Peyer's patch (tissue), 4 donors: ENCODE results near the gene EFEMP2.

Experiments
- POLR2A ChIP-seq, 2 donors: fragments of 450-650 bp; IDR thresholded peaks; one replicate each; pipeline ENCODE4 v1.5.1; 2017; ENCODE audit warnings: antibody characterized with exemption in 2 of 2, mild to moderate bottlenecking in 2 of 2, moderate library complexity in 2 of 2
- TF ChIP-seq, protein P1 (sequence below), 6 experiments: fragments of 450-650 bp in 4 of 6; fragments of 200-600 bp in 2 of 6; sonication (generic) in 1 of 6; IDR thresholded peaks; one replicate each; pipeline ENCODE4 v1.5.1; 2017 to 2019; ENCODE audit warnings: antibody characterized with exemption in 6 of 6, mild to moderate bottlenecking in 3 of 6, moderate library complexity in 1 of 6

DNA sequence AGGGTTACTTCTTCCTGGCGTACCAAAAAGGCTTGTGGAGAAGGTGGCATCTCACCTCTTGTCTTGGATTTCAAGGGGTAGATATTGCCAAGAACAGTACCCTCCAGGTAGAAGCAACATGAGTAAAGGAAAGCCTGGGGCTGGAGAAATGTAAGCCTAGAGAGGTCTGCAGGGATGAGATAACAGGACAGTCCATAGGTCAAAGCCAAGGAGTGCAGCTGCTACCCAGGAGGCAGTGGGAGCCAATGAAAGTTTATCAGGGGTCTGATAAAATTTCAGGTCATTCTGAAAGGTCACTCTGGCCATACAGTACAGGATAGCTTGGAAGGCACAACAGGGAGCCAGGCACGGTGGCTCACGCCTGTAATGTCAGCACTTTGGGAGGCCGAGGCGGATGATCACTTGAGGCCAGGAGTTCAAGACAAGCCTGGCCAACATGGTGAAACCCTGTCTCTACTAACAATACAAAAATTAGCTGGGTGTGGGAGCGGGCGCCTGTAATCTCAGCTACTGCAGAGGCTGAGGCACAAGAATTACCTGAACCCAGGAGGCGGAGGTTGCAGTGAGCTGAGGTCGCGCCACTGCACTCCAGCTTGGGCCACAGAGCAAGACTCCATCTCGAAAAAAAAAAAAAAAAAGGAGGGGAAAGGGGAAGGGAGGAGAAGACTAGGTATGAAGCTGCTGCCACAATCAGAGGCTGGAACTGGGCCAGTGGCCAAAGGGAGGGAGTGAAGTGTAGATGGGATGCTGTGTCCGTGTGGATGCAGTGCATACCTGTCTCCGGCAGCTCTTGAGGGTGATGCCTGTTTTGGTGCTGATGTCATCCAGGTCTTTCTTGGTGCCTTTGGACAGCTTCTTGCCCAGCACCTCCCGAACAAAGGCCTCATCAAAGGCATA lies 14.5 kb upstream of the EFEMP2 start:
- TF ChIP-seq, protein P1, sequence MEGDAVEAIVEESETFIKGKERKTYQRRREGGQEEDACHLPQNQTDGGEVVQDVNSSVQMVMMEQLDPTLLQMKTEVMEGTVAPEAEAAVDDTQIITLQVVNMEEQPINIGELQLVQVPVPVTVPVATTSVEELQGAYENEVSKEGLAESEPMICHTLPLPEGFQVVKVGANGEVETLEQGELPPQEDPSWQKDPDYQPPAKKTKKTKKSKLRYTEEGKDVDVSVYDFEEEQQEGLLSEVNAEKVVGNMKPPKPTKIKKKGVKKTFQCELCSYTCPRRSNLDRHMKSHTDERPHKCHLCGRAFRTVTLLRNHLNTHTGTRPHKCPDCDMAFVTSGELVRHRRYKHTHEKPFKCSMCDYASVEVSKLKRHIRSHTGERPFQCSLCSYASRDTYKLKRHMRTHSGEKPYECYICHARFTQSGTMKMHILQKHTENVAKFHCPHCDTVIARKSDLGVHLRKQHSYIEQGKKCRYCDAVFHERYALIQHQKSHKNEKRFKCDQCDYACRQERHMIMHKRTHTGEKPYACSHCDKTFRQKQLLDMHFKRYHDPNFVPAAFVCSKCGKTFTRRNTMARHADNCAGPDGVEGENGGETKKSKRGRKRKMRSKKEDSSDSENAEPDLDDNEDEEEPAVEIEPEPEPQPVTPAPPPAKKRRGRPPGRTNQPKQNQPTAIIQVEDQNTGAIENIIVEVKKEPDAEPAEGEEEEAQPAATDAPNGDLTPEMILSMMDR (IDR thresholded peaks at IDR 0.05) = no peak
- no peak for TF ChIP-seq POLR2A (IDR thresholded peaks at IDR 0.05)
